GM21381 (cell line): ENCODE results near the gene THBS3.
A peak's percentile ranks its signal among the peaks of the same experiment; 100 is the strongest.
"Not testable (repeated sequence)": the region's sequence is repeated elsewhere in the genome, so short reads cannot be mapped to it uniquely, and the experiment has no call there.

Experiments
- ATAC-seq: cut with Tn5 transposase; IDR thresholded peaks from one replicate; pipeline ENCODE4 v1.9.1; 2021; ENCODE audit warnings: mild to moderate bottlenecking, moderate library complexity; ENCODE audit not compliant: unreplicated experiment

THBS3 gene

GRCh38 chr1:155207806-155208540 is at the start of gene THBS3:
TSS of gene THBS3 (minus strand) at chr1:155207897. CDS start at chr1:155207876, 21 bp downstream.
- ATAC-seq, result no peak

GRCh38 chr1:155256058-155256852 is 48.6 kb upstream of the THBS3 start:
- ATAC-seq, result no peak

GRCh38 chr1:155255243-155256007 is 47.7 kb upstream of the THBS3 start, which contains the start of gene ENTREP3:
TSS of gene ENTREP3 (minus strand) at chr1:155255483. CDS start at chr1:155254877, 606 bp downstream.
- ATAC-seq, result peak; percentile 56

- ATAC-seq, result no peak
These were observed 47.1 kb upstream of the THBS3 start for GRCh38 chr1:155254714-155255242.

GRCh38 chr1:155254228-155254713 is 46.6 kb upstream of the THBS3 start:
- ATAC-seq, result no peak

- no peak for ATAC-seq
These were observed 46.1 kb upstream of the THBS3 start for GRCh38 chr1:155253797-155254196.

- no peak for ATAC-seq
These were observed 45.5 kb upstream of the THBS3 start for GRCh38 chr1:155253208-155253607.

GRCh38 chr1:155251566-155251965 is 43.9 kb upstream of the THBS3 start:
- ATAC-seq, result no peak

- ATAC-seq, result peak; percentile 86
These were observed 43.1 kb upstream of the THBS3 start for GRCh38 chr1:155250633-155251449.

- peak; percentile 17 for ATAC-seq
These were observed 42.5 kb upstream of the THBS3 start for GRCh38 chr1:155250246-155250632.

GRCh38 chr1:155247667-155248553 is 40.2 kb upstream of the THBS3 start:
- ATAC-seq, result no peak

GRCh38 chr1:155246796-155247195 is 39.1 kb upstream of the THBS3 start:
- not testable (repeated sequence) for ATAC-seq

- no peak for ATAC-seq
These were observed 37.4 kb upstream of the THBS3 start for GRCh38 chr1:155245163-155245524.

- ATAC-seq, result peak; percentile 89
These were observed 36.9 kb upstream of the THBS3 start for GRCh38 chr1:155244368-155245162.

GRCh38 chr1:155242805-155243358 is 35.2 kb upstream of the THBS3 start:
- ATAC-seq, result no peak

- ATAC-seq, result no peak
These were observed 34.2 kb upstream of the THBS3 start for GRCh38 chr1:155241841-155242264.

- no peak for ATAC-seq
These were observed 33.5 kb upstream of the THBS3 start for GRCh38 chr1:155241069-155241679.
